Adrenal gland (tissue), 5 donors: Measurements from ENCODE around the gene KLHL22.

Experiments used
- CTCF ChIP-seq, 6 experiments: fragments of 450-650 bp in 4 of 6; fragments of 200-600 bp in 2 of 6; sonication (generic) in 1 of 6; IDR thresholded peaks; 1 replicate in 5 of 6; 2 replicates in 1 of 6; pipeline versions ENCODE4 v1.5.1 to v1.8.0; 2016 to 2021; ENCODE audit warnings: antibody characterized with exemption in 6 of 6, mild to moderate bottlenecking in 2 of 6, moderate library complexity in 1 of 6
- POLR2A ChIP-seq, 2 donors: fragments of 450-650 bp; IDR thresholded peaks; one replicate each; pipeline ENCODE4 v1.6.1; 2017; ENCODE audit warnings: antibody characterized with exemption in 2 of 2, mild to moderate bottlenecking in 2 of 2, moderate library complexity in 1 of 2
- donor health status: DM: no; HTN: no; CAD: no.

GRCh38 chr22:20457506-20458240 lies 37.9 kb downstream of the KLHL22 start:
- TF ChIP-seq CTCF (IDR thresholded peaks at IDR 0.05) (no peak), POLR2A (IDR thresholded peaks at IDR 0.05) (no peak)
